ENCODE data around the gene WEE2. TPM values are rescaled to one million over a fixed set of nuclear protein-coding genes. Genes with fewer than 3 reads are reported as not detected.

Gene WEE2
- total and polyA plus RNA-seq, 2 of the 13 experiments (the other 11 are each of a cell fraction or from before 2014, with no cell fraction given) = not detected

DNA sequence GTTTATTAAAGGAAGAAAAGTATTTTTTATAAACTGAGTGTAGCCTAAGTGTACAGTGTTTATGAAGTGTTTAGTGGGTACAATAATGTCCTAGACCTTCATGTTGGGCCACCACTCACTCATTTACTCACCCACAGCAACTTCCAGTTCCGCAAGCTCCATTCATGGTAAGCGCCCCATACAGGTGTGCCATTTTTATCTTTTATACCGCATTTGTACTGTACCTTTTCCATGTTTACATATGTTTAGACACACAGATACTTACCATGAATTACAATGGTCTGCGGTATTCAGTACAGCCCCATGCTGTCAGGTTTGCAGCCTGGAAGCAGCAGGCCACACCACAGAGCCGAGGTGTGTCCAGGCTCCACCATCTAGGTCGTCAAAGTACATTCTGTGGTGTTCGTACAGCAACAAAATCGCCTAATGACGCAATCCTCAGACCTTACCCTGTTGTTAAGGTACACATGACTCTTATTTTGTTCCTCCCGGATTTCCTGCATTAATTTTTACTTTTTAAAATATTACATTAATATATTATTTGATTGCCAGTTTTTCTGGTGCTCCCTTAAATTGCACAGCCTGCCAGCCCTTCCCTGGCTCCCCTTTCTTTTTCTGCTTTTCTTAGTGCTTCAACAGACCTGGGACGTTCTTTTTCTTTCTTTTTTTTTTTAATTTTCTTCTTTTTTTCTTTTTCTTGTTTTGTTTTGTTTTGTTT, 29.1 kb downstream of the WEE2 start:
- ChIA-PET CTCF (ENCODE audit: low intra/inter-chr PET ratio, low total read pairs) (interaction anchor here (2.5 kb wide), 1 partner anchor 83 kb away, joined by 16 read pairs; no protein-coding TSS in a partner anchor), POLR2A (interaction anchor here (0.6 to 2.1 kb wide), 7 partner anchors 21 to 722 kb away, joined by 3 to 18 read pairs (median 6); partner anchors contain the start of genes DENND11, MRPS33 and WEE2)
- in situ Hi-C loops (cut with HindIII; ENCODE audit: extremely low pct_ligation_motif_present, low pct_unique_long_range_greater_than_20kb) (loop anchor here (10.0 kb wide), 1 partner anchor 82 kb away; no protein-coding TSS in a partner anchor), intact Hi-C loops (cut with micrococcal nuclease; ENCODE audit: unreplicated experiment) (no loop called here)
- Histone ChIP-seq H3K36me3 (replicated peaks in 1 of 2; ENCODE audit: control insufficient read depth in 1 of 2, insufficient read depth in 2 of 2, low read length in 2 of 2) (peaks cover 4 to 19% of the 10 kb centered on the region in 2 experiments), H3K79me2 (ENCODE audit: insufficient read depth, low read length) (peaks cover 32% of the 10 kb centered on the region), H4K20me1 (ENCODE audit: insufficient read depth, low read length) (no peaks in the 10 kb centered on the region), H3K9ac (ENCODE audit: insufficient read depth, low read depth, low read length) (peak overlapping the region; percentile 65), H3K27ac (ENCODE audit: extremely low read length, insufficient read depth, low read length) (peak overlapping the region; percentile 81), H3K27me3 (ENCODE audit: control insufficient read depth in 1 of 2, insufficient read depth in 2 of 2, low read length in 2 of 2) (no peaks in the 10 kb centered on the region; a peak in 1 of 5 replicates), H3K9me3 (ENCODE audit: low read length) (no peaks in the 10 kb centered on the region), H3K4me2 (ENCODE audit: low read depth, low read length) (peak overlapping the region; percentile 75), H3K4me3 (replicated peaks in 1 of 3; ENCODE audit: insufficient read depth in 1 of 3, low read depth in 2 of 3, low read length in 3 of 3) (peak overlapping the region; percentile 62 to 93 (median 78)), H3K4me1 (ENCODE audit: insufficient read depth, low read length) (peaks cover 29% of the 10 kb centered on the region), H2AFZ (ENCODE audit: low read length) (peak overlapping the region; percentile 95)
- ATAC-seq = peak; percentile 32
- TSS peak; percentile 86 for BruUV-seq (replicated peaks)
- peak; percentile 25 for DNase-seq (ENCODE audit: low spot score)
- 25% methylated on average over 11 of the region's 11 CpGs for WGBS (ENCODE audit: low lambda C conversion rate)
- no peak for FAIRE-seq
- no peak for TF ChIP-seq ZNF260 (CRISPR knock-in tag; IDR thresholded peaks at IDR 0.05; ENCODE audit: borderline replicate concordance, low read depth)
- TF ChIP-seq TEAD2 (CRISPR knock-in tag; IDR thresholded peaks at IDR 0.05) = no peak
- TF ChIP-seq ZNF672 (CRISPR knock-in tag; IDR thresholded peaks at IDR 0.05) = no peak
- TF ChIP-seq PRMT3 (CRISPR knock-in tag; IDR thresholded peaks at IDR 0.05; ENCODE audit: borderline replicate concordance, low read depth) = no peak
- peak; percentile 86 for TF ChIP-seq CEBPG (CRISPR knock-in tag; IDR thresholded peaks at IDR 0.05)
- TF ChIP-seq, protein P1, sequence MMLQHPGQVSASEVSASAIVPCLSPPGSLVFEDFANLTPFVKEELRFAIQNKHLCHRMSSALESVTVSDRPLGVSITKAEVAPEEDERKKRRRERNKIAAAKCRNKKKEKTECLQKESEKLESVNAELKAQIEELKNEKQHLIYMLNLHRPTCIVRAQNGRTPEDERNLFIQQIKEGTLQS (CRISPR knock-in tag; IDR thresholded peaks at IDR 0.05) = 0 out of 2 replicates have a peak, but pooled peaks have one; percentile 29
- TF ChIP-seq ZSCAN31 (CRISPR knock-in tag; IDR thresholded peaks at IDR 0.05; ENCODE audit: low read depth) = no peak
- no peak for TF ChIP-seq ZNF331 (CRISPR knock-in tag; IDR thresholded peaks at IDR 0.05)
- TF ChIP-seq, protein P2, sequence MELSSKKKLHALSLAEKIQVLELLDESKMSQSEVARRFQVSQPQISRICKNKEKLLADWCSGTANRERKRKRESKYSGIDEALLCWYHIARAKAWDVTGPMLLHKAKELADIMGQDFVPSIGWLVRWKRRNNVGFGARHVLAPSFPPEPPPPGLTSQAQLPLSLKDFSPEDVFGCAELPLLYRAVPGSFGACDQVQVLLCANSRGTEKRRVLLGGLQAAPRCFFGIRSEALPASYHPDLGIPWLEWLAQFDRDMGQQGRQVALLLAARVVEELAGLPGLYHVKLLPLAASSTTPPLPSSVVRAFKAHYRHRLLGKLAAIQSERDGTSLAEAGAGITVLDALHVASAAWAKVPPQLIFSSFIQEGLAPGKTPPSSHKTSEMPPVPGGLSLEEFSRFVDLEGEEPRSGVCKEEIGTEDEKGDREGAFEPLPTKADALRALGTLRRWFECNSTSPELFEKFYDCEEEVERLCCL (CRISPR knock-in tag; IDR thresholded peaks at IDR 0.05; ENCODE audit: borderline replicate concordance) = no peak
- TF ChIP-seq ZNF709 (CRISPR knock-in tag; IDR thresholded peaks at IDR 0.05) = no peak
- 0 out of 2 replicates have a peak, but pooled peaks have one; percentile 9 for TF ChIP-seq ELF3 (CRISPR knock-in tag; IDR thresholded peaks at IDR 0.05)
- TF ChIP-seq ZFX (CRISPR knock-in tag; IDR thresholded peaks at IDR 0.05; ENCODE audit: low read depth) = peak; percentile 22; the same call in 1 of the 2 replicates
- peak; percentile 82; the same call in 1 of the 2 replicates for TF ChIP-seq CEBPB (IDR thresholded peaks at IDR 0.05; ENCODE audit: borderline replicate concordance, low read depth, low read length)
- TF ChIP-seq GFI1 (CRISPR knock-in tag; IDR thresholded peaks at IDR 0.05; ENCODE audit: borderline replicate concordance) = no peak
- TF ChIP-seq, protein P3, sequence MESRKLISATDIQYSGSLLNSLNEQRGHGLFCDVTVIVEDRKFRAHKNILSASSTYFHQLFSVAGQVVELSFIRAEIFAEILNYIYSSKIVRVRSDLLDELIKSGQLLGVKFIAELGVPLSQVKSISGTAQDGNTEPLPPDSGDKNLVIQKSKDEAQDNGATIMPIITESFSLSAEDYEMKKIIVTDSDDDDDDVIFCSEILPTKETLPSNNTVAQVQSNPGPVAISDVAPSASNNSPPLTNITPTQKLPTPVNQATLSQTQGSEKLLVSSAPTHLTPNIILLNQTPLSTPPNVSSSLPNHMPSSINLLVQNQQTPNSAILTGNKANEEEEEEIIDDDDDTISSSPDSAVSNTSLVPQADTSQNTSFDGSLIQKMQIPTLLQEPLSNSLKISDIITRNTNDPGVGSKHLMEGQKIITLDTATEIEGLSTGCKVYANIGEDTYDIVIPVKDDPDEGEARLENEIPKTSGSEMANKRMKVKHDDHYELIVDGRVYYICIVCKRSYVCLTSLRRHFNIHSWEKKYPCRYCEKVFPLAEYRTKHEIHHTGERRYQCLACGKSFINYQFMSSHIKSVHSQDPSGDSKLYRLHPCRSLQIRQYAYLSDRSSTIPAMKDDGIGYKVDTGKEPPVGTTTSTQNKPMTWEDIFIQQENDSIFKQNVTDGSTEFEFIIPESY (CRISPR knock-in tag; IDR thresholded peaks at IDR 0.05) = peak; percentile 15; the same call in 1 of the 2 replicates
- no peak for TF ChIP-seq FOSL2 (CRISPR knock-in tag; IDR thresholded peaks at IDR 0.05)
- TF ChIP-seq PITX1 (CRISPR knock-in tag; IDR thresholded peaks at IDR 0.05) = no peak
- TF ChIP-seq, protein P4, sequence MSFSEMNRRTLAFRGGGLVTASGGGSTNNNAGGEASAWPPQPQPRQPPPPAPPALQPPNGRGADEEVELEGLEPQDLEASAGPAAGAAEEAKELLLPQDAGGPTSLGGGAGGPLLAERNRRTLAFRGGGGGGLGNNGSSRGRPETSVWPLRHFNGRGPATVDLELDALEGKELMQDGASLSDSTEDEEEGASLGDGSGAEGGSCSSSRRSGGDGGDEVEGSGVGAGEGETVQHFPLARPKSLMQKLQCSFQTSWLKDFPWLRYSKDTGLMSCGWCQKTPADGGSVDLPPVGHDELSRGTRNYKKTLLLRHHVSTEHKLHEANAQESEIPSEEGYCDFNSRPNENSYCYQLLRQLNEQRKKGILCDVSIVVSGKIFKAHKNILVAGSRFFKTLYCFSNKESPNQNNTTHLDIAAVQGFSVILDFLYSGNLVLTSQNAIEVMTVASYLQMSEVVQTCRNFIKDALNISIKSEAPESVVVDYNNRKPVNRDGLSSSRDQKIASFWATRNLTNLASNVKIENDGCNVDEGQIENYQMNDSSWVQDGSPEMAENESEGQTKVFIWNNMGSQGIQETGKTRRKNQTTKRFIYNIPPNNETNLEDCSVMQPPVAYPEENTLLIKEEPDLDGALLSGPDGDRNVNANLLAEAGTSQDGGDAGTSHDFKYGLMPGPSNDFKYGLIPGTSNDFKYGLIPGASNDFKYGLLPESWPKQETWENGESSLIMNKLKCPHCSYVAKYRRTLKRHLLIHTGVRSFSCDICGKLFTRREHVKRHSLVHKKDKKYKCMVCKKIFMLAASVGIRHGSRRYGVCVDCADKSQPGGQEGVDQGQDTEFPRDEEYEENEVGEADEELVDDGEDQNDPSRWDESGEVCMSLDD (CRISPR knock-in tag; IDR thresholded peaks at IDR 0.05; ENCODE audit: borderline replicate concordance) = no peak
